GM12873 (cell line): ENCODE results near the gene ULK1.

ENCODE experiments used
- TF ChIP-seq, protein P1 (sequence below): IDR thresholded peaks from 2 replicates; pipeline ENCODE4 v1.5.1; 2012; ENCODE audit warnings: low read depth, mild to moderate bottlenecking, moderate library complexity, low read length, control low read depth; ENCODE audit not compliant: insufficient read depth; ENCODE audit errors: missing control alignments

ULK1 gene

DNA sequence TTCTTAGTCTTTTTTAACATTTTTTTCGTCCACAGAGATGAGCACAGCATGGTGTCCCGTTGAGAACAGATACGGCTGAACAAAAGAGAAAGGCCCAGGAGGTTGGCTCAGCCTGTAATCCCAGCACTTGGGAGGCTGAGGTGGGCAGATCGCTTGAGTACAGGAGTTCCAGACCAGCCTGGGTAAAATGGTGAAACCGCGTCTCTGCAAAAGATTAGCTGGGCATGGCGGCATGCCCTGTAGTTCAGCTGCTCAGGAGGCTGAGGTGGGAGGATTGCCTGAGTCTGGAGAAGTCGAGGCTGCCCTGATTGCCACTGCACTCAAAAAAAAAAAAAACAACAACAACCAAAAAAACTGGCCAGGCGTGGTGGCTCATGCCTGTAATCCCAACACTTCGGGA is 49.5 kb downstream of the ULK1 start:
- TF ChIP-seq, protein P1, sequence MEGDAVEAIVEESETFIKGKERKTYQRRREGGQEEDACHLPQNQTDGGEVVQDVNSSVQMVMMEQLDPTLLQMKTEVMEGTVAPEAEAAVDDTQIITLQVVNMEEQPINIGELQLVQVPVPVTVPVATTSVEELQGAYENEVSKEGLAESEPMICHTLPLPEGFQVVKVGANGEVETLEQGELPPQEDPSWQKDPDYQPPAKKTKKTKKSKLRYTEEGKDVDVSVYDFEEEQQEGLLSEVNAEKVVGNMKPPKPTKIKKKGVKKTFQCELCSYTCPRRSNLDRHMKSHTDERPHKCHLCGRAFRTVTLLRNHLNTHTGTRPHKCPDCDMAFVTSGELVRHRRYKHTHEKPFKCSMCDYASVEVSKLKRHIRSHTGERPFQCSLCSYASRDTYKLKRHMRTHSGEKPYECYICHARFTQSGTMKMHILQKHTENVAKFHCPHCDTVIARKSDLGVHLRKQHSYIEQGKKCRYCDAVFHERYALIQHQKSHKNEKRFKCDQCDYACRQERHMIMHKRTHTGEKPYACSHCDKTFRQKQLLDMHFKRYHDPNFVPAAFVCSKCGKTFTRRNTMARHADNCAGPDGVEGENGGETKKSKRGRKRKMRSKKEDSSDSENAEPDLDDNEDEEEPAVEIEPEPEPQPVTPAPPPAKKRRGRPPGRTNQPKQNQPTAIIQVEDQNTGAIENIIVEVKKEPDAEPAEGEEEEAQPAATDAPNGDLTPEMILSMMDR, result no peak

DNA sequence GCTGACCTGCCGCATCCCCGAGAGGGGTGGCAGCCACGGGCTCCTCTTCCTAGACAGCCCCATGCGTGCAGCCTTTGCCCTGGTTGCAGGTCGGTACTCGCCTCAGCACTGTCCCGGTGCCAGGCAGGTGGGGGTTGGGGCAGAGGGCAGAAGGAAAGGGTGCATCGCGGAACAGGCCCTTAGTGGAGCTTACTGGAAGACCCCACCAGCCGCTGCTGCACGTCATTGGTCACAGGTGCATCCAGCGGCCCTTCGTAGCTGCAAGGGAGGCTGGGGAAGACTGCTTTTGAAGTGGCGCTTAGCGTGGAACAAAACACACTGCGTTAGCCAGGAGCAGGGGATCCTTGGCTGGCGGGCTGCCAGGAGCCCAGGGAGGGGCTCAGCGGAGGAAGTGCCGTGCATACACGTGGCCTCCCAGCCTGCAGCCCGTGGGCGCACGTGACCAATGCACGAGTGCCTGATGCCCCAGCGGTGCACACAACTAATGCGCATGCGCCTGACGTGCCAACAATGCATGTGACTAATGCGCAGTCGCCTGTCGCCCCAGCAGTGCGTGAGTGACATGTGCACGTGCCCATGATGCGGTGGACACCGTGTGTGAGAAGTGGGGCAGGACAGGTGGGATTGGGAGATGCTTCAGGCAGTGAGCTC is 50.3 kb downstream of the ULK1 start:
- TF ChIP-seq, protein P1, result no peak

DNA sequence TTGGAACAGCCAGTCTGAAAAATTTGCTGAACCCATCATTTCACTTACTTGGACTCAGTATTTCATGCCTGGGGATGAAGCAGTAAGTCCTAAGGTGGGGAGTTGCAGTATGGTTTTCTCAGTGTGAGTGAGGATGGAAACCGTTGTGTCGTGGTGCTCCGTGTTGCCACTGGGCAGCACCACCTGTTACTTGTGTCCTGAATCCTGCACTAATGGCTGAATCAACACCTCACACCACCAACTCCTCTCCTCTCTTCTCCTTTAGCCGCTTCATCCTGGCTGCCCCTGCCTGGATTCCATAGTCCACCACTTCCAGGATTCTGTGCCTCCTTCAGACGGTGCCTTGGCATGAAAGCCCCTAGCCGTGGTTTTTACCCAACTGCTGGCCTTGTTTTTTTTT is 52.3 kb downstream of the ULK1 start:
- TF ChIP-seq, protein P1, result no peak

DNA sequence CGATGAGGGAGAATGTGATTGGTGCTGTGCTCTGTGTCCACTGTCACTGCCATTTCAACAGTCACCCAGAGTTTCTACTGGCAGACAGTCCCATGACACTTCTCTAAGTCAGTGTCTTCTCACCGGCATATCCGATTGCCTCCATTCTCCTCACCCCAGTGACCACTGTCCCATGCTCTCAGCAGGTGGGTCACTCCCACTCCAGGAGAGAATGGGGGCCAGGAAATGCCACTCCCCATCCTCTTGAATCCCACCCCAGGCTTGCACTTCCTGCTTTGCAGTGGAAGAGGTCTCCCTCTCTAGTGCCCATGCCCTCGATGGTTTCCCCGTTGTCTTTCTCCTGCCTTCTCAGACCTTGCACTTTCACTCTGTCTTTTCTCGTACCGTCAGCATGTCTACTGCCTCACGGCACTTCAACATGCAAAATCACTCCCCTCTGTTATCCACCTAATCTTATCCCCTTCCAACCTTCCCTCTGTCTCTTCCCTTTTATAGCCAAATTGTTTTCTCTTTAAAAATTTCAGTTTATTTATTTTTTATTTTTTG is 53.1 kb downstream of the ULK1 start:
- TF ChIP-seq, protein P1, result no peak

DNA sequence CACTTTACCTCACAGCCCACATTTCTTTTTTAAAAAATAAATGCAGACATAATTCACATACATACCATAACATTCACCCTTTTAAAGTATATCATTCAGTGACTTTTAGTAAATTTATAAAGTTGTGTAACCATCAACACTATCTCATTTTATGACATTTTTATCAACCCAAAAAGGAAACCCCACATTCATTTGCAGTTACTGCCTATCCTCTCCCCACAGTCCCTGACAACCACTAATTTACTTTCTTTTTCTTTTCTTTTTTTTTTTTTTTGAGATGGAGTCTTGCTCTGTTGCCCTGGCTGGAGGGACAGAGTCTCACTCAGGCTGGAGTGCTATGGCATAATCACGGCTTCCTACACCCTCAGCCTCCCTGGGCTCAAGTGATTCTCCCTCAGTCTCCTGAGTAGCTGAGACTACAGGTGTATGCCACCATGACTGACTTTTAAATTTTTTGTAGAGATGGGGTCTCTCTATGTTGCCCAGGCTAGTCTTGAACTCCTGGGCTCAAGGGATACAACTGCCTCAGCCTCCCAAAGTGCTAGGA is 53.8 kb downstream of the ULK1 start:
- TF ChIP-seq, protein P1, result no peak

DNA sequence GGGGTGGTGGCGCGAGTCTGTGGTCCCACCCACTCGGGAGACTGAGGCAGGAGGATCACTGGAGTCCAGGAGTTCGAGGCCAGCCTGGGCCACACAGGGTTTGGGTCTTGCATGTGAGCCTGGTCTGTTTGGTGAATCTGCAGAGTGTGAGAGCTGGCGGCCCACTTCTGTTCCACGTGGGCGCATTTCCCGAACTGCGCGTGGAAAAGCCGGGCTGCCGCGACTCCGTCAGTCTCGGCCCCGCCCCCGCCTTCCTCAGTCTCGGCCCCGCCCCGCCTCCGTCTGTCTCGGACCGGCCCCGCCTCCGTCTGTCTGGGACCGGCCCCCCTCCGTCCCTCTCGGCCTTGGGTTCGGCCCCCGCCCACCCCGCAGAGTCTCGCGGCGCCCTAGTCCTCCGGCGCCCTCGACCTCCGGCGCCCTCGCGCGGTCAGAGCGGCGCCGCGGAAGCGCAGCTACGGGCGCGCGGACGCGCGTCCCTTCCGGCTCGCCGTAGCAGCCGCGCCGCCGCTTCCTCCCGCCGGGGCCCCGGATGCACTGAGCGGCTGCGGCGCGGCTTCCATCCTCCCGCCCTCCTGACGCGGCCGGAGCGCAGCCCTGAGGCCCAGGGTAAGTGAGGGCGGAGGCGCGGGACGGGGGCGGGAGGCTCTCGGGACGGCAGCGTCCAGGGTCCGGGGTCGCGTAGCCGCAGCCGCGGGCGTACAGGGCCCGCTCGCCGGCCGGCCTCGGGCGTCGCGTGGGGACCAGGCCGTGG is 55.2 kb downstream of the ULK1 start, which contains the start of gene EP400:
TSS of gene EP400 (plus strand) at position 512 of the 751 bp plus-strand sequence. CDS start 10,678 bp downstream, outside the sequence.
- TF ChIP-seq, protein P1, result peak; percentile 67
